Karpas-422 (cell line): ENCODE measurements around the gene OPRM1. TPM values are rescaled to one million over a fixed set of nuclear protein-coding genes. Genes with fewer than 3 reads are reported as not detected.

Experiments used
- DNase-seq: peaks from one replicate; pipeline ENCODE4 v3.0.0-alpha.2; 2015
- H2AFZ ChIP-seq: fragments of 200-600 bp; sonication (generic); 2 replicates; pipeline ENCODE4 v1.6.1; 2014; ENCODE audit warnings: antibody characterized with exemption, low read length, mixed read lengths
- H3K27ac ChIP-seq: fragments of 200-600 bp; sonication (generic); 2 replicates; pipeline ENCODE4 v1.5.1; 2014; ENCODE audit warnings: mild to moderate bottlenecking, low read length, moderate library complexity
- H3K27me3 ChIP-seq: fragments of 200-600 bp; sonication (generic); 2 replicates; pipeline ENCODE4 v1.6.1; 2014; ENCODE audit warnings: low read length, mixed read lengths
- H3K36me3 ChIP-seq: fragments of 200-600 bp; sonication (generic); 2 replicates; pipeline ENCODE4 v1.6.1; 2014; ENCODE audit warnings: low read length, mixed read lengths; ENCODE audit not compliant: insufficient read depth
- H3K4me1 ChIP-seq: fragments of 200-600 bp; sonication (generic); 2 replicates; pipeline ENCODE4 v1.6.1; 2014; ENCODE audit warnings: mild to moderate bottlenecking, low read length, mixed read lengths
- H3K4me2 ChIP-seq: fragments of 200-600 bp; sonication (generic); 2 replicates; pipeline ENCODE4 v1.6.1; 2014; ENCODE audit warnings: low read length, low read depth, mild to moderate bottlenecking; ENCODE audit not compliant: poor library complexity, severe bottlenecking
- H3K4me3 ChIP-seq: fragments of 200-600 bp; sonication (generic); 2 replicates; pipeline ENCODE4 v1.5.1; 2014; ENCODE audit warnings: mild to moderate bottlenecking, antibody characterized with exemption, low read length, mixed read lengths
- H3K79me2 ChIP-seq: fragments of 200-600 bp; sonication (generic); 2 replicates; pipeline ENCODE4 v1.6.1; 2014; ENCODE audit warnings: mild to moderate bottlenecking, low read length, mixed read lengths
- H3K9ac ChIP-seq: fragments of 200-600 bp; sonication (generic); 2 replicates; pipeline ENCODE4 v1.6.0; 2014; ENCODE audit warnings: low read length
- H3K9me2 ChIP-seq: fragments of 200-600 bp; sonication (generic), shearing (Covaris generic); replicated peaks from 2 replicates; pipeline ENCODE4 v1.6.0; 2014; ENCODE audit warnings: mild to moderate bottlenecking, low read length, moderate library complexity; ENCODE audit not compliant: insufficient read depth
- H3K9me3 ChIP-seq: fragments of 300-700, 200-600 bp; sonication (generic); 2 replicates; pipeline ENCODE4 v1.6.1; 2014; ENCODE audit warnings: low read length, mixed read lengths
- H4K20me1 ChIP-seq: fragments of 200-600 bp; sonication (generic); 2 replicates; pipeline ENCODE4 v1.6.1; 2014; ENCODE audit warnings: mild to moderate bottlenecking, antibody characterized with exemption, low read length, low read depth; ENCODE audit not compliant: insufficient read depth
- total RNA-seq: library from RNA; depleted of rRNA; stranded (reverse); fragments of >200 nt; shearing (Covaris generic); gene quantifications from 2 replicates; pipeline ENCODE4 v1.2.3, GENCODE V29; 2014; ENCODE audit warnings: low replicate concordance

The OPRM1 gene
- total RNA-seq, 1 experiment from 2014 or later = not detected

- Histone ChIP-seq H3K79me2 (no peaks in the 10 kb centered on the region), H3K4me3 (no peak overlapping the region), H3K27ac (no peak overlapping the region), H3K27me3 (no peaks in the 10 kb centered on the region), H4K20me1 (no peaks in the 10 kb centered on the region), H2AFZ (no peak overlapping the region), H3K36me3 (no peaks in the 10 kb centered on the region), H3K9me3 (no peaks in the 10 kb centered on the region), H3K4me1 (no peaks in the 10 kb centered on the region), H3K9me2 (no peaks in the 10 kb centered on the region), H3K9ac (no peak overlapping the region), H3K4me2 (no peak overlapping the region)
- DNase-seq = no peak
Measured at GRCh38 chr6:154277629-154278017, 238.6 kb downstream of the OPRM1 start.

- H2AFZ ChIP-seq = no peak overlapping the region
- H3K27me3 ChIP-seq = no peaks in the 10 kb centered on the region
- H3K9ac ChIP-seq = no peak overlapping the region
- H3K9me3 ChIP-seq = no peaks in the 10 kb centered on the region
- no peaks in the 10 kb centered on the region for H4K20me1 ChIP-seq
- no peak overlapping the region for H3K4me3 ChIP-seq
- H3K4me2 ChIP-seq = no peak overlapping the region
- H3K4me1 ChIP-seq = no peaks in the 10 kb centered on the region
- H3K79me2 ChIP-seq = no peaks in the 10 kb centered on the region
- H3K27ac ChIP-seq = no peak overlapping the region
- no peak for DNase-seq
- no peaks in the 10 kb centered on the region for H3K9me2 ChIP-seq
- H3K36me3 ChIP-seq = no peaks in the 10 kb centered on the region
Measured at GRCh38 chr6:154280521-154280920, 241.5 kb downstream of the OPRM1 start.

- no peaks in the 10 kb centered on the region for H4K20me1 ChIP-seq
- H3K9me2 ChIP-seq = no peaks in the 10 kb centered on the region
- no peak overlapping the region for H3K4me2 ChIP-seq
- no peaks in the 10 kb centered on the region for H3K79me2 ChIP-seq
- no peaks in the 10 kb centered on the region for H3K4me1 ChIP-seq
- no peaks in the 10 kb centered on the region for H3K27me3 ChIP-seq
- H3K4me3 ChIP-seq = no peak overlapping the region
- H3K36me3 ChIP-seq = no peaks in the 10 kb centered on the region
- no peaks in the 10 kb centered on the region for H3K9me3 ChIP-seq
- no peak for DNase-seq
- no peak overlapping the region for H2AFZ ChIP-seq
- no peak overlapping the region for H3K27ac ChIP-seq
- no peak overlapping the region for H3K9ac ChIP-seq
Measured at GRCh38 chr6:154284313-154284853, 245.3 kb downstream of the OPRM1 start.

GRCh38 chr6:154285826-154286225 lies 246.8 kb downstream of the OPRM1 start:
- Histone ChIP-seq H4K20me1 (no peaks in the 10 kb centered on the region), H3K9me2 (no peaks in the 10 kb centered on the region), H3K36me3 (no peaks in the 10 kb centered on the region), H3K27ac (no peak overlapping the region), H3K79me2 (no peaks in the 10 kb centered on the region), H3K4me1 (no peaks in the 10 kb centered on the region), H2AFZ (no peak overlapping the region), H3K27me3 (no peaks in the 10 kb centered on the region), H3K4me3 (no peak overlapping the region), H3K9me3 (no peaks in the 10 kb centered on the region), H3K9ac (no peak overlapping the region), H3K4me2 (no peak overlapping the region)
- DNase-seq = no peak

GRCh38 chr6:154289818-154290508 lies 250.9 kb downstream of the OPRM1 start:
- no peak overlapping the region for H3K27ac ChIP-seq
- H4K20me1 ChIP-seq = no peaks in the 10 kb centered on the region
- H3K36me3 ChIP-seq = no peaks in the 10 kb centered on the region
- H3K4me2 ChIP-seq = no peak overlapping the region
- H2AFZ ChIP-seq = no peak overlapping the region
- no peaks in the 10 kb centered on the region for H3K4me1 ChIP-seq
- no peak overlapping the region for H3K9ac ChIP-seq
- H3K79me2 ChIP-seq = no peaks in the 10 kb centered on the region
- no peaks in the 10 kb centered on the region for H3K27me3 ChIP-seq
- H3K4me3 ChIP-seq = no peak overlapping the region
- no peak for DNase-seq
- no peaks in the 10 kb centered on the region for H3K9me3 ChIP-seq
- H3K9me2 ChIP-seq = no peaks in the 10 kb centered on the region

GRCh38 chr6:154292066-154292465 lies 253.0 kb downstream of the OPRM1 start:
- H3K9me3 ChIP-seq = no peaks in the 10 kb centered on the region
- H3K4me3 ChIP-seq = no peak overlapping the region
- DNase-seq = no peak
- H3K79me2 ChIP-seq = no peaks in the 10 kb centered on the region
- no peaks in the 10 kb centered on the region for H3K36me3 ChIP-seq
- no peaks in the 10 kb centered on the region for H3K4me1 ChIP-seq
- no peak overlapping the region for H3K27ac ChIP-seq
- no peak overlapping the region for H3K9ac ChIP-seq
- no peak overlapping the region for H2AFZ ChIP-seq
- H4K20me1 ChIP-seq = no peaks in the 10 kb centered on the region
- no peak overlapping the region for H3K4me2 ChIP-seq
- no peaks in the 10 kb centered on the region for H3K27me3 ChIP-seq
- H3K9me2 ChIP-seq = no peaks in the 10 kb centered on the region

- Histone ChIP-seq H2AFZ (no peak overlapping the region), H3K36me3 (no peaks in the 10 kb centered on the region), H3K9me2 (no peaks in the 10 kb centered on the region), H3K9me3 (no peaks in the 10 kb centered on the region), H3K27me3 (no peaks in the 10 kb centered on the region), H3K4me2 (no peak overlapping the region), H4K20me1 (no peaks in the 10 kb centered on the region), H3K4me1 (no peaks in the 10 kb centered on the region), H3K4me3 (no peak overlapping the region), H3K27ac (no peak overlapping the region), H3K79me2 (no peaks in the 10 kb centered on the region), H3K9ac (no peak overlapping the region)
- no peak for DNase-seq
Measured at GRCh38 chr6:154292855-154293519, 253.9 kb downstream of the OPRM1 start.

- Histone ChIP-seq H3K4me1 (no peaks in the 10 kb centered on the region), H3K36me3 (no peaks in the 10 kb centered on the region), H4K20me1 (no peaks in the 10 kb centered on the region)
Measured at GRCh38 chr6:154295733-154296132, 256.7 kb downstream of the OPRM1 start.

More at GRCh38 chr6:154295733-154296132, 256.7 kb downstream of the OPRM1 start:
- no peak overlapping the region for H2AFZ ChIP-seq
- no peak overlapping the region for H3K9ac ChIP-seq
- H3K4me2 ChIP-seq = no peak overlapping the region
- H3K9me3 ChIP-seq = no peaks in the 10 kb centered on the region
- no peak for DNase-seq
- no peak overlapping the region for H3K27ac ChIP-seq
- H3K79me2 ChIP-seq = no peaks in the 10 kb centered on the region
- H3K27me3 ChIP-seq = no peaks in the 10 kb centered on the region
- no peaks in the 10 kb centered on the region for H3K9me2 ChIP-seq
- no peak overlapping the region for H3K4me3 ChIP-seq
